Common myeloid progenitor, CD34-positive (primary cell): ENCODE data around the gene GATM.

ENCODE experiments used
- CTCF ChIA-PET: fragments of 350-600 bp; sonication (Branson Sonifier 250); formaldehyde crosslinking; loops from one replicate; lab custom pipeline; 2021; ENCODE audit warnings: antibody characterized with exemption; lab: Charles Lee
- POLR2A ChIA-PET: fragments of 350-600 bp; sonication (Branson Sonifier 250); formaldehyde crosslinking; loops from one replicate; lab custom pipeline; 2021; ENCODE audit warnings: antibody characterized with exemption; lab: Charles Lee
- DNase-seq, 3 donors: peaks; one replicate each; pipeline versions ENCODE4 v3.0.0 to v3.0.0-alpha.2; 2013
- H3K27ac ChIP-seq, 2 experiments: 1 replicate in 1 of 2; 2 replicates in 1 of 2; pipeline ENCODE4 v1.7.0; 2013; ENCODE audit warnings: inconsistent platforms in 2 of 2, low read length in 2 of 2, mild to moderate bottlenecking in 2 of 2, low read depth in 1 of 2, moderate library complexity in 1 of 2; ENCODE audit not compliant: severe bottlenecking in 2 of 2, insufficient read depth in 1 of 2, poor library complexity in 1 of 2
- H3K27me3 ChIP-seq, 5 experiments: replicated peaks in 2 of 5; 1 replicate in 3 of 5; 2 replicates in 2 of 5; pipeline versions ENCODE4 v1.6.1 to v1.7.0; 2013; ENCODE audit warnings: low read length in 4 of 5, mild to moderate bottlenecking in 2 of 5, moderate library complexity in 2 of 5, inconsistent platforms in 1 of 5; ENCODE audit not compliant: insufficient read depth in 5 of 5, control insufficient read depth in 4 of 5
- H3K36me3 ChIP-seq, 4 experiments: 1 replicate in 2 of 4; 2 replicates in 2 of 4; pipeline versions ENCODE4 v1.6.1 to v1.7.0; 2013; ENCODE audit warnings: low read length in 3 of 4, control low read depth in 1 of 4, mild to moderate bottlenecking in 1 of 4; ENCODE audit not compliant: control insufficient read depth in 4 of 4, insufficient read depth in 4 of 4
- H3K4me1 ChIP-seq, 4 experiments: 1 replicate in 3 of 4; 2 replicates in 1 of 4; pipeline versions ENCODE4 v1.6.1 to v1.7.1; 2013; ENCODE audit warnings: low read length in 3 of 4, mild to moderate bottlenecking in 3 of 4, control low read depth in 1 of 4, inconsistent platforms in 1 of 4, moderate library complexity in 1 of 4; ENCODE audit not compliant: control insufficient read depth in 4 of 4, insufficient read depth in 4 of 4; ENCODE audit errors: control extremely low read depth in 1 of 4
- H3K4me3 ChIP-seq, 7 experiments: 1 replicate in 4 of 7; 2 replicates in 3 of 7; pipeline versions ENCODE4 v1.5.1 to v1.7.0; 2013; ENCODE audit warnings: mild to moderate bottlenecking in 7 of 7, low read length in 6 of 7, moderate library complexity in 6 of 7, inconsistent platforms in 2 of 7, low read depth in 2 of 7, control low read depth in 1 of 7; ENCODE audit not compliant: insufficient read depth in 4 of 7, control insufficient read depth in 1 of 7; ENCODE audit errors: extremely low read depth in 1 of 7
- H3K9me3 ChIP-seq, 5 experiments: 1 replicate in 4 of 5; 2 replicates in 1 of 5; pipeline versions ENCODE4 v1.6.1 to v1.7.1; 2013; ENCODE audit warnings: low read length in 4 of 5, mild to moderate bottlenecking in 2 of 5, inconsistent platforms in 1 of 5, low read depth in 1 of 5, moderate library complexity in 1 of 5; ENCODE audit not compliant: control insufficient read depth in 4 of 5, insufficient read depth in 2 of 5; ENCODE audit errors: control extremely low read depth in 1 of 5
- WGBS: methylation state at CpG from one replicate; pipeline ENCODE4 v1.1.5; 2013; ENCODE audit not compliant: insufficient coverage; 5-methylcytosine and 5-hydroxymethylcytosine counted together

The GATM gene

GRCh38 chr15:45397116-45397665 is 18.8 kb upstream of the GATM start:
- 100% methylated on average over 5 of the region's 6 CpGs for WGBS
- ChIA-PET CTCF (interaction anchor here (0.8 to 8.5 kb wide), 8 partner anchors 14 to 234 kb away, joined by 3 to 88 read pairs (median 4); no protein-coding TSS in a partner anchor), POLR2A (no interaction called here)
- Histone ChIP-seq H3K4me3 (no peak overlapping the region), H3K4me1 (peaks cover 1 to 16% (median 9%) of the 10 kb centered on the region in 4 experiments), H3K9me3 (no peaks in the 10 kb centered on the region), H3K27me3 (no peaks in the 10 kb centered on the region), H3K36me3 (no peaks in the 10 kb centered on the region), H3K27ac (no peak overlapping the region)
- no peak for DNase-seq

DNA sequence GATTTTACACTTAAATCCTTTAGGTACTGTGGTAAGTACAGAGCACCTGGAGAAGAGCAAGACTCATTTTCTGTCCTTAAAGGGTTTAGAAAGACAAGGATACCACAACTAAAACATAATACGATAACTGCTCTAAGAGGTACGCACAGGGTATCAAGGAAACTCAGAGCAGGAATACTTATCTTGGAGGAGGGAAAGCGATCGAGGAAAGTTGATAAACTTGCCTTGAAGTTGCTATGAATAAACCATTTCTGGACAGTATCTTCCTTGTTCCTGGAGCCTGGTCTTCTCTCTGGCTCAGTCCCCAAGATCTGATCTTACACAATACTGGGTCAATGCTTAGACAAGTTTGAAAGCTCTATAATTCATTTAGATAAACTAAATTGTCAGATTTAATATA is 17.6 kb upstream of the GATM start:
- H3K27me3 ChIP-seq: no peaks in the 10 kb centered on the region
- DNase-seq: no peak
- no peaks in the 10 kb centered on the region for H3K9me3 ChIP-seq
- 95% methylated on average over 4 of the region's 4 CpGs for WGBS
- no peaks in the 10 kb centered on the region for H3K36me3 ChIP-seq
- CTCF ChIA-PET: interaction anchor here (1.5 to 8.5 kb wide), 2 partner anchors 210 to 233 kb away, joined by 3 to 88 read pairs; no protein-coding TSS in a partner anchor
- POLR2A ChIA-PET: no interaction called here
- no peak overlapping the region for H3K27ac ChIP-seq
- H3K4me1 ChIP-seq: peaks cover 0 to 13% (median 3%) of the 10 kb centered on the region in 4 experiments
- no peak overlapping the region for H3K4me3 ChIP-seq

DNA sequence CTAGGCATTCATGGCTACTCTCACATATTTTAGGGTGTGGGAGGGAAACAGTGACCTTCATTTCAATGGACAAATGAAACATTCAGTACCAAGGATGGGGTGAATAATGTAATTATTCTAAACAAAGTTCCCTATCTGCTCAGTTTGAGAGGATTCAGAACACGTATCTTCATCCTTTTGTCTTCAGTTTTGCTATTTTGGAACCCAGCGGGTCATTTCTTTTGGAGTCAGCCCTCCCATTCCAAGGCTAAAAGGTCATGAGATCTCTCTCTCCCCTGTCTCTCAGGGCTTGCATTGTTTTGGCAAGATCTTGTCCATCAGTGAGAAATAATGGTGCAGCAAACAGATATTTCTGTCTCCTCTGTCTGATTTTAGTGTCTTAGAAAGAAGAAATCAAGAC is 16.3 kb upstream of the GATM start:
- Histone ChIP-seq H3K36me3 (no peaks in the 10 kb centered on the region), H3K27me3 (no peaks in the 10 kb centered on the region), H3K27ac (no peak overlapping the region), H3K4me3 (no peak overlapping the region), H3K4me1 (peaks cover 0 to 9% (median 3%) of the 10 kb centered on the region in 4 experiments), H3K9me3 (no peaks in the 10 kb centered on the region)
- ChIA-PET CTCF (interaction anchor here (1.5 kb wide), 1 partner anchor 208 kb away, joined by 3 read pairs; no protein-coding TSS in a partner anchor), POLR2A (no interaction called here)
- 100% methylated on average over 2 of the region's 2 CpGs for WGBS
- no peak for DNase-seq

DNA sequence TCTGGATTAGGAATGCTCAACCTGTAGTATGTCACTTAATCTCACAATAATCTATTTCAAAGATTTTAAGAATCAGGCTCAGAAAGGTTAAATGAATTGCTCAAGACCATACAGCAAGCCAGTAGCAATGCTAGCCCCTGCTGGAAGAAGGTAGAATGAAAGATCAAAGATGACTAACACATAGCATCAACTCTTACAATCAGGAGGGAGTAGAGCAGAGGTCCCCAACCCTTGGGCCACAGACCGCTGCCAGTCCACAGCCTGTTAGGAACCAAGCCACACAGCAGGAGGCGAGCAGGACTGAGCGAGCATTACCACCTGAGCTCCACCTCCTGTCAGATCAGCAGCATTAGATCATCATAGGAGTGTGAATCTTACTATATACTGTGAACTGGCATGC is 15.5 kb upstream of the GATM start:
- peak in 2 of 3 donors; percentile 52 to 54 for DNase-seq
- ChIA-PET CTCF (interaction anchor here (1.0 to 3.7 kb wide), 3 partner anchors 179 to 230 kb away, joined by 3 to 19 read pairs (median 3); no protein-coding TSS in a partner anchor), POLR2A (interaction anchor here (0.7 kb wide), 1 partner anchor 232 kb away, joined by 8 read pairs; no protein-coding TSS in a partner anchor)
- H3K27ac ChIP-seq: no peak overlapping the region
- no peaks in the 10 kb centered on the region for H3K9me3 ChIP-seq
- no peak overlapping the region for H3K4me3 ChIP-seq
- no peaks in the 10 kb centered on the region for H3K27me3 ChIP-seq
- WGBS: 100% methylated on average over 1 of the region's 3 CpGs
- H3K4me1 ChIP-seq: peaks cover 0 to 9% (median 3%) of the 10 kb centered on the region in 4 experiments
- H3K36me3 ChIP-seq: no peaks in the 10 kb centered on the region

DNA sequence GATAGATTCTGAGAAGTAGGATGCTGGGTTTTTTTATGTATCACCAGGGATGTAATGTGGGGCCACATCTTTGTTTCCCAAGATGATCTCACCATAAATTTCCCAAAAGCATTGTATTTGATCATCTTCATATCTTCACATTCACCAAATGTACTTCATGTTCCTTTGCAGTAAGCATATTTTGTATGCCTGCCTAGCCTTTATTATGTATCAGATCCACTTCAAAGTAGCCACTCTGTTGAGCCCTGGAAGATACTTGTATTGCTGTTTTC is 14.2 kb upstream of the GATM start:
- no peak overlapping the region for H3K4me3 ChIP-seq
- no peak for DNase-seq
- no peaks in the 10 kb centered on the region for H3K36me3 ChIP-seq
- no peaks in the 10 kb centered on the region for H3K27me3 ChIP-seq
- ChIA-PET CTCF (interaction anchor here (1.0 to 3.7 kb wide), 4 partner anchors 10 to 229 kb away, joined by 3 to 19 read pairs (median 3); no protein-coding TSS in a partner anchor), POLR2A (interaction anchor here (1.0 kb wide), 1 partner anchor 16 kb away, joined by 3 read pairs; no protein-coding TSS in a partner anchor)
- H3K27ac ChIP-seq: no peak overlapping the region
- no peaks in the 10 kb centered on the region for H3K9me3 ChIP-seq
- H3K4me1 ChIP-seq: peaks cover 0 to 9% (median 3%) of the 10 kb centered on the region in 4 experiments

GRCh38 chr15:45391746-45392583 is 13.6 kb upstream of the GATM start:
- no CpG with 5 or more reads among the region's 7 CpGs for WGBS
- Histone ChIP-seq H3K4me1 (peaks cover 0 to 9% (median 3%) of the 10 kb centered on the region in 4 experiments), H3K36me3 (no peaks in the 10 kb centered on the region), H3K27ac (no peak overlapping the region), H3K27me3 (no peaks in the 10 kb centered on the region), H3K9me3 (no peaks in the 10 kb centered on the region), H3K4me3 (no peak overlapping the region)
- POLR2A ChIA-PET: interaction anchor here (0.6 to 1.0 kb wide), 2 partner anchors 9 to 16 kb away, joined by 3 to 8 read pairs; no protein-coding TSS in a partner anchor
- CTCF ChIA-PET: interaction anchor here (1.1 to 3.7 kb wide), 5 partner anchors 8 to 228 kb away, joined by 3 to 19 read pairs (median 3); no protein-coding TSS in a partner anchor
- DNase-seq: peak; percentile 32 to 86 (median 84)
